ENCODE data around the gene C17orf50.

Gene C17orf50

DNA sequence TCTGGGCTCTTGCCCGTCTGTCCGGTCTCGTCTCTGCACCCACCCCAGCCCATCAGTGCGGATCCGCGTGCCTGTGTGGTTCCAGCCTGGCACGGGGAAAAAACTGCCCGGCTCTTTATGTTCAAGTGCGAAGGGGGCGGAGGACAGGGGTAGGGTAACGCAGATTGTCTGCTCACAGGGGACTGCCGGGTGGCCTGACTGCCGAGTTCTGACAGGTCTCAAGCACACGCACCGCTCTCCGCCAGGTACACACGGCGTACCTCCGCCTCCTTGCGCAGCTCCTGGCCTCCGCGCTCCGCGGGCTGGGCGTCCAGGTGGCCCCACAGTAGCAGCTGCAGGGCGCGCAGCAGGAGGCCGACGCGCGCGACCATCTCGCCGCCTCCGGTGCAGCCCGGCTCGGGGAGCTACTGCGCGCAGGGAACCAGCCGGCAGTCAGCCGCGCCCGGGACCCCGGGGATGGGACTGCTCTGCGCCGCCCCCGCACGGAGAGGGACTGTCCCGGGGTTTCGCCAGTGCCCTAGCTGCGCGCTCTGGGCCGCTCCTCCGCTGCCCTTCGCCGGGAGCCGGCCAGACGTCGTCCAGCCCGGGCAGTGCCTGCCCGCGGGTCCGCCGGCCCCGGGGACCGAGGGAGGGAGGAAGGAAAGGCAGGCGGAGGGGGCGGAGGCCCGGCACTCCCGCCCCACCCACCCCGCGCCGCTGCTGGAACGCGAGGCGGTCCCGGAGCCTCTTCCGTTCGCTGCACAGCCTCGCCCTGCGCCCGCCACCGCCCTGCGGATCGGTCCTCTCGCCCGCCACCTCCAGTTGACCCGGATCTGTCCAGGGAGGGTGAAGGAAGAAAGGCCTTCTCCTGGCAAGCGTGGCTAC is 34.6 kb downstream of the C17orf50 start, which contains the start of gene MMP28:
Gene MMP28, minus strand, starts transcription at position 635 of the 864 bp plus-strand sequence. Its CDS starts 264 bp downstream, at position 371.
- H3K4me3 ChIP-seq (replicated peaks; ENCODE audit: low read depth, low read length), result peak within 1 kb of the TSS; percentile 37
- no peak for DNase-seq (ENCODE audit: low read depth)
- TF ChIP-seq, protein P1, sequence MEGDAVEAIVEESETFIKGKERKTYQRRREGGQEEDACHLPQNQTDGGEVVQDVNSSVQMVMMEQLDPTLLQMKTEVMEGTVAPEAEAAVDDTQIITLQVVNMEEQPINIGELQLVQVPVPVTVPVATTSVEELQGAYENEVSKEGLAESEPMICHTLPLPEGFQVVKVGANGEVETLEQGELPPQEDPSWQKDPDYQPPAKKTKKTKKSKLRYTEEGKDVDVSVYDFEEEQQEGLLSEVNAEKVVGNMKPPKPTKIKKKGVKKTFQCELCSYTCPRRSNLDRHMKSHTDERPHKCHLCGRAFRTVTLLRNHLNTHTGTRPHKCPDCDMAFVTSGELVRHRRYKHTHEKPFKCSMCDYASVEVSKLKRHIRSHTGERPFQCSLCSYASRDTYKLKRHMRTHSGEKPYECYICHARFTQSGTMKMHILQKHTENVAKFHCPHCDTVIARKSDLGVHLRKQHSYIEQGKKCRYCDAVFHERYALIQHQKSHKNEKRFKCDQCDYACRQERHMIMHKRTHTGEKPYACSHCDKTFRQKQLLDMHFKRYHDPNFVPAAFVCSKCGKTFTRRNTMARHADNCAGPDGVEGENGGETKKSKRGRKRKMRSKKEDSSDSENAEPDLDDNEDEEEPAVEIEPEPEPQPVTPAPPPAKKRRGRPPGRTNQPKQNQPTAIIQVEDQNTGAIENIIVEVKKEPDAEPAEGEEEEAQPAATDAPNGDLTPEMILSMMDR (IDR thresholded peaks at IDR 0.05; ENCODE audit: low read length, missing control alignments), result no peak

DNA sequence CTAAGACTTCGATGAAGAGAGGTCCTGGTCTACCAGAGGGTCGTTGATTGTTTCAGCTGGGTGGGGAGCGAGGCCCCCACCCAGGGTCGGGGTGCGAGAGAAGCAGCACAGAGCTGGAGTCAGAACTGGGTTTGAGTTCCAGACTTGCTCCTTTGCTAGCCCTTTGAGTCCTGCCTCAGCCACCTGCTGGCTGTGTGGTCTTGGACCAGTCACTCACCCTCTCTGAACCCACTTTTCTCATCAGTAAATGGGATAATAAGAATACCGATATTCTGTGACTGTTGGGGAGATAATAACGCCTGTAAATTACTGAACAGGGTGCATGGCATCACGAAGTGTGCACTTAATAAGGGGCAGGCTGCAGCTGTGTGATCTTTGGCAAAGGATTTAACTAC is 35.2 kb downstream of the C17orf50 start:
- no peak for DNase-seq (ENCODE audit: low read depth)
- TF ChIP-seq, protein P1 (IDR thresholded peaks at IDR 0.05; ENCODE audit: low read length, missing control alignments), result no peak
- H3K4me3 ChIP-seq (replicated peaks; ENCODE audit: low read depth, low read length), result peak overlapping the region; percentile 37

DNA sequence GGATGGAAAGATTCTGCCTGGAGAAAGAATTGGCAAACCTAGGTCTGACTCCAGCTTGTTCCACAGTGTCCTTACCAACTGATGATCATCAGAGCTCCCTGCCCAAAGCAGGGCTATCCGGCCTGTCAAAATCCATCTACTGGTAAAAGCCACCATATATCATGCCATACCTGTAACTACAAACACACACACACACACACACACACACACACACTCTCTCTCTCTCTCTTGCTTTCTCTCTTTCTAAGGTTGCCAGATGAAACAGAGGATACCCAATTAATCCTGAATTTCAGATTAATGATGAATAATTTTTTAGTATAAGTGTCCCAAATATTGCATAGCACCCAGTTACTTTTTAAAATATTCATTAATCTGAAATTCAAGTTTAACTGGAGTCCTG is 36.3 kb downstream of the C17orf50 start:
- no peak for DNase-seq (ENCODE audit: low read depth)
- no peak overlapping the region for H3K4me3 ChIP-seq (replicated peaks; ENCODE audit: low read depth, low read length)
- TF ChIP-seq, protein P1 (IDR thresholded peaks at IDR 0.05; ENCODE audit: low read length, missing control alignments), result no peak

DNA sequence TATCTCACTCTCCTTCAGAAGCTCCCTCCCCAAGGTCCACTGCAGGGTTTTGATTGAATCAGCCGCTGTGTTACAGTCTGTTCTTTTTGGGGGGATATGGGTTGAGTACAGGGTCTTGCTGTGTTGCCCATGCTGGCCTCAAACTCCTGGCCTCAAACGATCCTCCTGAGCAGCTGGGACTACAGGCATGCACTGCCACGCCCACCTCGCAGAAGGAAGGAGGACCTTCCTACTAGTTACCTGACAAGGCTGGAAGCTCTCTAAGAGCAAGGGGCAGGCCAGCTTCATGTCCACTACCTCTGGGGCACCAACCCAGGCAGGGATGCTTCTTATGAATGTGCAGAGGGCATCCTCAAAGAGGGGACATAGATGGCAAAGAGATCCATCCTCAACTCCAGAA is 36.7 kb downstream of the C17orf50 start:
- no peak for DNase-seq (ENCODE audit: low read depth)

DNA sequence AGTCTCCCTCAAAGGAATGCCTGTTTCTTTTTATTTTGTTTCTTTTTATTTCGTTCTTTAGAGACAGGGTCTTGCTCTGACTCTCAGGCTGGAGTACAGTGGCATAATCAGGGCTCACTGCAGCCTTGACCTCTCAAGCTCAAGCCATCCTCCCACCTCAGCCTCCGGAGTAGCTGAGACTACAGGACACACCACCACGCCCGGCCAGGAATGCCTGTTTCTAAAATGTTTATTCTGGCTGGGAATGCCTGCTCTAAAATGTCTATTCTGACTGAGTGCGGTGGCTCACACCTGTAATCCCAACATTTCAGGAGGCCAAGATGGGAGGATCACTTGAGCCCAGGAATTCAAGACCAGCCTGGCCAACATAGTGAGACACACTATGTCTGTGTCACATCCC is 37.2 kb downstream of the C17orf50 start:
- H3K4me3 ChIP-seq (replicated peaks; ENCODE audit: low read depth, low read length), result no peak overlapping the region
- no peak for DNase-seq (ENCODE audit: low read depth)
- TF ChIP-seq, protein P1 (IDR thresholded peaks at IDR 0.05; ENCODE audit: low read length, missing control alignments), result no peak

More for the DNA sequence above, 36.7 kb downstream of the C17orf50 start:
- TF ChIP-seq, protein P1 (IDR thresholded peaks at IDR 0.05; ENCODE audit: low read length, missing control alignments), result no peak
- H3K4me3 ChIP-seq (replicated peaks; ENCODE audit: low read depth, low read length), result no peak overlapping the region

DNA sequence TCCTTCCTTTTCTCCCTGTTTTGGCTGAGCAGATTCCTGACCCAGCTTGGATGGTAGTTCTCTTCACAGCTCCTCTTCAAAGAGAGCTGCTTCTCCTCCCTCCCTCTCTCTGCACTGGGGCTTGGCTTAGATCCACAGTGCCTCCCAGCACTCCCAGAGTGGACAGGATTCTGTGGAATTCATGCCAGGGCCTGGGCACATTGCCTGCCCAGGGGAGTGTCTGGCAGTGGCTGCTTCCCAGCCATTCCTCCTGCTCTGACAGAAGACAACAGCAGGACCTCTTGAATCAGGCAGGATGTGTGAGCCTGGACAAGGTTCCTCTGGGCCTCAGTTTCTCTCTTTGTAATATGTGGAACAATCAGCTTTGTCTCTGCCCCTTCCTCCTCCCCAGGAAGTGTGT is 39.3 kb downstream of the C17orf50 start:
- peak; percentile 70 for DNase-seq (ENCODE audit: low read depth)

More for the DNA sequence above, 39.3 kb downstream of the C17orf50 start:
- no peak overlapping the region for H3K4me3 ChIP-seq (replicated peaks; ENCODE audit: low read depth, low read length)
- TF ChIP-seq, protein P1 (IDR thresholded peaks at IDR 0.05; ENCODE audit: low read length, missing control alignments), result no peak

Measured in fibroblast of pulmonary artery (primary cell).